Activated naive CD8-positive, alpha-beta T cell treated with anti-CD3 and anti-CD28 coated beads, Interleukin-2, amount 10 ng/mL, durations not matched to agents 7 days and 5 days (primary cell): ENCODE measurements around the gene FNIP2. TPM values are rescaled to one million over a fixed set of nuclear protein-coding genes. Genes with fewer than 3 reads are reported as not detected.
A peak's percentile ranks its signal among the peaks of the same experiment; 100 is the strongest.
"Not testable (repeated sequence)": the region's sequence is repeated elsewhere in the genome, so short reads cannot be mapped to it uniquely, and the experiment has no call there.

Experiments
- ATAC-seq: fragments of 150-1000 bp; cut with Tn5 transposase; one replicate; pipeline ENCODE4 v1.10.0; 2021; ENCODE audit warnings: low read depth, moderate library complexity
- POLR2A ChIA-PET: fragments of 350-600 bp; sonication (Branson Sonifier 250); formaldehyde crosslinking; loops from one replicate; lab custom pipeline; 2021; ENCODE audit warnings: antibody characterized with exemption; lab: Charles Lee
- DNase-seq: peaks from one replicate; pipeline ENCODE4 v3.0.0; 2021
- H3K27ac Mint-ChIP-seq: one replicate; pipeline ENCODE4 v1.8.0; 2022; ENCODE audit warnings: mild to moderate bottlenecking, mixed read lengths
- H3K27me3 Mint-ChIP-seq: one replicate; pipeline ENCODE4 v1.8.0; 2022; ENCODE audit warnings: mild to moderate bottlenecking, moderate library complexity, mixed read lengths
- H3K36me3 Mint-ChIP-seq: one replicate; pipeline ENCODE4 v1.8.0; 2021; ENCODE audit warnings: mild to moderate bottlenecking, mixed read lengths
- H3K4me1 Mint-ChIP-seq: one replicate; pipeline ENCODE4 v1.8.0; 2021; ENCODE audit warnings: mixed read lengths
- H3K4me3 Mint-ChIP-seq: one replicate; pipeline ENCODE4 v1.8.0; 2022; ENCODE audit warnings: mild to moderate bottlenecking, moderate library complexity, mixed read lengths
- H3K9me3 Mint-ChIP-seq: one replicate; pipeline ENCODE4 v1.8.0; 2021; ENCODE audit warnings: mixed read lengths
- total RNA-seq, 2 experiments: library from RNA; stranded (reverse); gene quantifications; one replicate each; pipeline ENCODE4 v1.2.3, GENCODE V29; 2021

Gene FNIP2
- total RNA-seq, 2 experiments from 2014 or later, result 15.3 to 15.7 TPM

DNA sequence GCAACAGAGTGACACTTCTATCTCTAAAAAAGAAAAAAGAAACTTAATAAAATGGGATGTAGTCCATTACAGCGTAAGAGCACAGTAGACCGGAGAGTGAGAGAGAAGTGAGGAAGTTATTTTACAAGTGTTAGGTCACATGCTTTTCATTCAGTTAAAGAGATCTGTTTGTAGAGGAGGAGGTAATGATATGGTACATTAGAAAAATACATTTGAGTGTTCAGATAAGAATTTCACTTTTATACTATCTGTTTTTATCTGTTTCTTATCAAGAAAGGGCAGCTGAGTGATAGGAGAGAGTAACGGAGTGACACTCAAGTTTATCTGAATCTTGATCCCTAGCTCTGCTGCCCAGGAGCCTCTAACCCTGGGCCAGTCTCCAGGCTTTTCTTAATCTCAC is 38.9 kb downstream of the FNIP2 start:
- ATAC-seq (no peak), DNase-seq (no peak)
- H3K27ac Mint-ChIP-seq, result no peak overlapping the region
- no peaks in the 10 kb centered on the region for H3K36me3 Mint-ChIP-seq
- no peaks in the 10 kb centered on the region for H3K9me3 Mint-ChIP-seq
- peaks cover 24% of the 10 kb centered on the region for H3K4me1 Mint-ChIP-seq
- H3K4me3 Mint-ChIP-seq, result no peak overlapping the region
- POLR2A ChIA-PET, result no interaction called here
- no peaks in the 10 kb centered on the region for H3K27me3 Mint-ChIP-seq

DNA sequence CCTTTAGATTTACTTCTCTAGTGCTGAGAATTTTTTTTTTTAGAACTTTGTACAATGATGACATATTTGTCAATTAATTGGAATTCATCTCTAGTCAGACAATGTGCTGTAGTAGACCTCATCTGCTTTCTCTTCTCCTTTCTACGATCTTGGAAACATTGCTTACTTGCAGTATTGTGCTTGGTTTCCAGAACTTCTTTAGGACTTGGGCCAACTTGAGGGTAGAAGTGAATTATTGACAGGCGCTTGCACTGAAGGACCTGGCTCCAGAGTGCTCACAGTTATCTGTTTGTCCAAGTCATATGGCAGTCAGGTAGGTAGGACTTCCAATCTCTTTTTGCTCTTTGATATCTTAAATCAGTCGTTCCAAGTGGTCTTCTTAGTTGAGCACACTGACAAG is 39.6 kb downstream of the FNIP2 start:
- H3K9me3 Mint-ChIP-seq, result no peaks in the 10 kb centered on the region
- POLR2A ChIA-PET, result no interaction called here
- DNase-seq, result no peak
- H3K36me3 Mint-ChIP-seq, result no peaks in the 10 kb centered on the region
- no peak overlapping the region for H3K27ac Mint-ChIP-seq
- no peak overlapping the region for H3K4me3 Mint-ChIP-seq
- peaks cover 24% of the 10 kb centered on the region for H3K4me1 Mint-ChIP-seq
- H3K27me3 Mint-ChIP-seq, result no peaks in the 10 kb centered on the region
- ATAC-seq, result no peak

DNA sequence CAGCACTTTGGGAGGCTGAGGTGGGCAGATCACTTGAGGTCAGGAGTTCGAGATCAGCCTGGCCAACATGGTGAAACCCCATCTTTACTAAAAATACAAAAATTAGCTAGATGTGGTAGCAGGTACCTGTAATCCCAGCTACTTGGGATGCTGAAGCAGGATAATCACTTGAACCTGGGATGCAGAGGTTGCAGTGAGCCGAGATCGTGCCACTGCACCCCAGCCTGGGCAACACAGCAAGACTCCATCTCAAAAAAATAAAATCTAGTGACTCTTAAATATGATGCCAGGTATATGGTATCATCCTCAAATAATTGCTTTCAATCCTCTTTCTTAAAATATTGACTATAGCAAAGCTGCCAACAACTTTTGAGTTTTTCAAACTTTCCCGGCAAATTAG is 40.4 kb downstream of the FNIP2 start:
- H3K27ac Mint-ChIP-seq, H3K9me3 Mint-ChIP-seq, H3K4me3 Mint-ChIP-seq, H3K36me3 Mint-ChIP-seq, ATAC-seq, H3K27me3 Mint-ChIP-seq, POLR2A ChIA-PET, DNase-seq: not testable (repeated sequence)
- H3K4me1 Mint-ChIP-seq, result peaks cover 24% of the 10 kb centered on the region

DNA sequence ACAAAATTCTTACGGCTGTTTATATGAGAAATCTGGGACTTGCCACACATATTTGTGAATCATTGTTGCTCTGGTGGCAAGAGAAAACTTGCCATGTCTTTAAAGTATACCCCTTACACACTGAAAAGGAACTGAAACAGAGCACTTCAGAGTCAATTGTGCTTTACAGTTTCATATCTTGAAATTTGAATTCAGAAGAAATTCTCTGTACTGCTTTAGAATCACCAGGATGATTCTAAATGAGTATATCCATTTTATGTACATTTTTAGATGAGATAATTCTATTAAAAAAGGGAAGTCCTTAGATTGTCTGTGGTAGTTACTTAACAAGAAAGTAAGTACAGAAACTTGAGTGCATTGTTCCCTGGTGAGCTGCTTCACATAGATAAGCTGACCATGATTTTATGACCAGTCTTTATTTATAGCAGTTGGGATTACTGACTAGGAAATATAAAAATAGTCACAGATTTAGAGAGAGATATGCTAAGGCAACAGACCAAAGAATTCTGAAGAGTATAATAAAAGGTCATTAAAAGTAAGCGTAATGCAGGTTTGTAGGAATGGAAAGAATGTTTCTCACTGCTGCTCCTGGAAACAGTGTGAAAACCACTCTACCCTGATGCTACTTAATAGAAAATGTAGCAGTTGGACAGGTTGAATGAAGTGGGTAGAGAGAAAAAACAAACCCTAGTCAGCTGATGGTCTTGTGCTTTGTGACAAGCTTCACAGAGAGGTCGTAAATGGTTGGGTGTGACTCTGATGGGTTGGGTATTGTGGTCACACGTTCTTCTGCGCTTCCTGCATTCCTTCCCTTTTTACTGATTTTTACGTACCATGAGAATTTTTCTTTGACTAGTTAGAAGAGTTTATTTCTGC is 41.0 kb downstream of the FNIP2 start:
- POLR2A ChIA-PET, result interaction anchor here (1.3 kb wide), 1 partner anchor 13 kb away, joined by 3 read pairs; no protein-coding TSS in a partner anchor
- DNase-seq, result no peak
- peak; percentile 67 for ATAC-seq

DNA sequence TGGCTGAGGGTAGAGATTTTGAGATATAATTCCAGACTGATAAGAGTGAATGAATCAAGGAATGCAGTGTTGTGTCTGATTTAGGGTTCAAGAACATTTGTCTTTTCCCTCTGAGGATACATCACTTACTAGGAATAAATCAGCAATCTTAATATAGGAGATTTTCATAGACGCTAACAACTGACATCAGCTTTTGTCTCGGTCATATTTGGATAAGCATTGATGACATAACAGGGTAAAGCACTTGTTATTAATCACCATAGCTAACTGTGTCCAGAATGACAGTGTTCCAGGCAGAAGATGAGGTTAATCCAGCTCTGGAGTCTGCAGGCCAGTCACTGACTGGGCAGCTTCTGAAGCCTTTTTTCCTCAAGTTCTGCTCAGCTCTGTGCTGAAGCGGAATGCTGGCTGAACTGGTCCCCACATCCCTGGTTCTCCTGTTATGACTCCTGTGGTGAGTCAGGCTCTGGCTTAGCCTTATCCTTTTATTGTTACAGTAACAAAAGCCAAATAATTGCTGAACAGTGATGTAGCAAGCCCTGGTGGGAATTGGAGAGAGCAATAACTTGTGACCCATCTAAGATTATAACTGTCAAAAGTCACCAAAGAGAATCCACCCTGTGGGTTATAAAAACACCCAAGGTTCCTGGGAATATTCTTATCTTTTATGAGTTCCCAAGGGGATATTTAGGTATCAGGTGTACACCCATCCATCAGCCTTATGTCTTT is 41.8 kb downstream of the FNIP2 start:
- POLR2A ChIA-PET, result interaction anchor here (1.3 kb wide), 1 partner anchor 12 kb away, joined by 3 read pairs; no protein-coding TSS in a partner anchor
- no peak for ATAC-seq
- Mint-ChIP-seq H3K27me3 (no peaks in the 10 kb centered on the region), H3K4me1 (peaks cover 23% of the 10 kb centered on the region), H3K36me3 (peaks cover 2% of the 10 kb centered on the region), H3K27ac (peak overlapping the region; percentile 77), H3K4me3 (peak overlapping the region; percentile 80), H3K9me3 (no peaks in the 10 kb centered on the region)
- DNase-seq, result no peak

More for the DNA sequence above, 41.0 kb downstream of the FNIP2 start:
- H3K36me3 Mint-ChIP-seq, result peaks cover 2% of the 10 kb centered on the region
- H3K9me3 Mint-ChIP-seq, result no peaks in the 10 kb centered on the region
- no peaks in the 10 kb centered on the region for H3K27me3 Mint-ChIP-seq
- peak overlapping the region; percentile 77 for H3K27ac Mint-ChIP-seq
- peaks cover 24% of the 10 kb centered on the region for H3K4me1 Mint-ChIP-seq
- H3K4me3 Mint-ChIP-seq, result peak overlapping the region; percentile 80

- POLR2A ChIA-PET, result interaction anchor here (1.3 kb wide), 1 partner anchor 11 kb away, joined by 3 read pairs; no protein-coding TSS in a partner anchor
- H3K27me3 Mint-ChIP-seq, result no peaks in the 10 kb centered on the region
- no peak for DNase-seq
- H3K9me3 Mint-ChIP-seq, result no peaks in the 10 kb centered on the region
- H3K36me3 Mint-ChIP-seq, result peaks cover 2% of the 10 kb centered on the region
- H3K27ac Mint-ChIP-seq, result no peak overlapping the region
- ATAC-seq, result no peak
- peak overlapping the region; percentile 80 for H3K4me3 Mint-ChIP-seq
- H3K4me1 Mint-ChIP-seq, result peaks cover 22% of the 10 kb centered on the region
Measured at GRCh38 chr4:158811216-158811540, 42.4 kb downstream of the FNIP2 start.

DNA sequence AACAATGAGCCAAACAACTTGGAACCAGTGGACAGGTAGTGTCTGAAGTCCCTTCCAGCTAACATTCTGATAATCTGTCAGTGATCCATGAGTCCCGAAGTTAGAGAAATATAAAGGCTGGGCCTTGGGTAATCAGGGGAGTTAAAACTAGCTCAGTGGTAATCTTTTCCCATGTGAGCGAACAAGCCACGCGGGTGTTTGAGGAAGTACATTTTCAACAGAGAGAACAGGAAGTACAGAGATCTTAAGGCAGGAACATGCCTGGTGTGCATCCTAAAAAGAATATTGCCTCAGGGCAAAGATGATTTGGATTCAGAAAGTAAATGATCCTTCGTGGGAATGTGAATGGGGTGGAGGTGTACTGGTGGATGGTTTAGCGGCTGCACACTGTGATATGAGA is 42.9 kb downstream of the FNIP2 start:
- ATAC-seq, result peak; percentile 40
- DNase-seq, result no peak
- Mint-ChIP-seq H3K4me1 (peaks cover 22% of the 10 kb centered on the region), H3K27ac (peak overlapping the region; percentile 72), H3K36me3 (peaks cover 2% of the 10 kb centered on the region), H3K4me3 (peak overlapping the region; percentile 32), H3K9me3 (no peaks in the 10 kb centered on the region), H3K27me3 (no peaks in the 10 kb centered on the region)
- POLR2A ChIA-PET, result no interaction called here

DNA sequence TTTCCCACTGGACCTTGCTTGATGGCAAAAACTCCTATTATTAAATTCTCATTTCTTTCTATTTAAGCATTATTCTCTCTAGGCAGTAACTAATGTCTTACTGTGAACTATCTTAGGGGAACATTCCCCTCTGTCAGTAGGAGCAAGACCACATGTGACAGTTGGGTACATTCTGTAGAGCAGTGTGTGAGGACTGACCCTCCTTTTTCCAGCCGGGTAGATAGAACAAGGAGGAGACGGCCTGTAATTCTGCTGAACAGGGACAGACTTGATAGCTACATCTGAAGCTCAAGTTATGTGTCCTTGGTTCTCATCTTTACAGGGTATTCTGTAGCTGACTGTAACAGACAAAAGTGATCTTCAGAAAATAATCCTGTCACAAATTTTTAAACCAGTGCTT is 43.3 kb downstream of the FNIP2 start:
- peaks cover 26% of the 10 kb centered on the region for H3K4me1 Mint-ChIP-seq
- POLR2A ChIA-PET, result no interaction called here
- ATAC-seq, result no peak

GRCh38 chr4:158812543-158812942 is 43.7 kb downstream of the FNIP2 start:
- Mint-ChIP-seq H3K4me1 (peaks cover 29% of the 10 kb centered on the region), H3K4me3 (no peak overlapping the region), H3K27me3 (no peaks in the 10 kb centered on the region), H3K27ac (no peak overlapping the region), H3K9me3 (no peaks in the 10 kb centered on the region), H3K36me3 (peaks cover 2% of the 10 kb centered on the region)
- DNase-seq (no peak), ATAC-seq (no peak)
- POLR2A ChIA-PET, result no interaction called here

More for the DNA sequence above, 43.3 kb downstream of the FNIP2 start:
- H3K4me3 Mint-ChIP-seq, result no peak overlapping the region
- H3K36me3 Mint-ChIP-seq, result peaks cover 2% of the 10 kb centered on the region
- no peak overlapping the region for H3K27ac Mint-ChIP-seq
- DNase-seq, result no peak
- no peaks in the 10 kb centered on the region for H3K27me3 Mint-ChIP-seq
- H3K9me3 Mint-ChIP-seq, result no peaks in the 10 kb centered on the region

DNA sequence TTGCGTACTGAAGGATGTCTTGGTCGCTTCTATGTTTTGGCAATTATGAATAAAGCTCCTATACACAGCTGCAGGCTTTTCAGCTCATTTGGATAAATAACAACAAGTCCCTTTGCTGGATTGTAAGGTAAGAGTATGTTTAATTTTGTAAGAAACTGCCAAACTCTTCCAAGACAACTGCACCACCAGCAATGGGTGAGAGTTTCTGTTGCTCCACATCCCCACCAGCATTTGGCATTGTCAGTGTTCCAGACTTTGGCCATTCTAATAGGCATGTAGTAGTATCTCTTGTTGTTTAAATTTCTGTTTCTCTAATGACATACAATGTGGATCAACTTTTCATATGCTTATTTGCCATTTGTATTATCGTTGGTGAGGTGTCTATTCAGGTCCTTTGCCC is 44.3 kb downstream of the FNIP2 start:
- DNase-seq (no peak), ATAC-seq (no peak)
- no peaks in the 10 kb centered on the region for H3K9me3 Mint-ChIP-seq
- no peaks in the 10 kb centered on the region for H3K27me3 Mint-ChIP-seq
- no peak overlapping the region for H3K4me3 Mint-ChIP-seq
- no peak overlapping the region for H3K27ac Mint-ChIP-seq
- peaks cover 2% of the 10 kb centered on the region for H3K36me3 Mint-ChIP-seq
- peaks cover 31% of the 10 kb centered on the region for H3K4me1 Mint-ChIP-seq
- POLR2A ChIA-PET, result no interaction called here

DNA sequence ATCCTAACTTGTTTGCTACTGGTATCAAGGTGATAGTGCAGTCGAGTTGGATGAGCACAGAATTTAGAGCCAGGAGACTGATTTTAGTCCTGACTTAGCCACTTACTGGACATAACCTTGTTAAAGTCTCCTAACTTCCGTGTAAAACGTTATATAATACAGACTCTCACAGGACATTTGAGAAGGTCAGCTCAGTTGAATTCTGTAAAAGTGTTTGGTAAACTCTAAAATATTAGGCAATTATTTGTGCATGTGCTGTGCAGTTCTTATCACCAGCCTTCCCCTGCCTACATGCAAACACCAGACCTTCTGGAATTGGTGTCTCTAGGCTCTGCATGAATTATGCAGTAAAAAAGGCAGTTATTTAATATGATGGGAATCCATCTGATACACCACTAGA is 45.4 kb downstream of the FNIP2 start:
- Mint-ChIP-seq H3K9me3 (no peaks in the 10 kb centered on the region), H3K36me3 (peaks cover 2% of the 10 kb centered on the region), H3K27ac (no peak overlapping the region), H3K4me3 (no peak overlapping the region), H3K27me3 (no peaks in the 10 kb centered on the region), H3K4me1 (peaks cover 36% of the 10 kb centered on the region)
- no peak for ATAC-seq
- no peak for DNase-seq
- POLR2A ChIA-PET, result no interaction called here

GRCh38 chr4:158814636-158815330 is 46.0 kb downstream of the FNIP2 start:
- POLR2A ChIA-PET, result no interaction called here
- H3K27me3 Mint-ChIP-seq, result no peaks in the 10 kb centered on the region
- H3K4me3 Mint-ChIP-seq, result no peak overlapping the region
- H3K36me3 Mint-ChIP-seq, result peaks cover 2% of the 10 kb centered on the region
- H3K4me1 Mint-ChIP-seq, result peaks cover 32% of the 10 kb centered on the region
- ATAC-seq (no peak), DNase-seq (no peak)
- H3K27ac Mint-ChIP-seq, result no peak overlapping the region
- H3K9me3 Mint-ChIP-seq, result no peaks in the 10 kb centered on the region

DNA sequence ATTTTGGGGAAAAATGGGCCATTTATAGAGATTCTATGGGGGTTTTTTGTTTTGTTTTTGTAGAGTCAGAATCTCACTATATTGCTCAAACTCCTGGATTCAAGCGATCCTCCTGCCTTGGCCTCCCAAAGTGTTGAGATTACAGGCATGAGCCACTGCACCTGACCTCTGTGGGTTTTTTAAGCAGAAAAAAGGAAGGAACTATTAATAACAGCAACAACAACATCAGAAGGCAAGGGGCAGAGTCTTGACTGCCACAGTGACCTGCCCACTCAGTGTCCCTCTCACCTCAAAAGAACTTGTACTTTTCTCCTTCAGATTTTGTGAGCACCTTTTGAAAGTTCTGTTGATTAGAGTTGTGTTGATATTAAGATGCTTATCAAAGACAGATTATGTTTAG is 48.1 kb downstream of the FNIP2 start:
- Mint-ChIP-seq H3K9me3 (no peaks in the 10 kb centered on the region), H3K27me3 (no peaks in the 10 kb centered on the region), H3K36me3 (peaks cover 7% of the 10 kb centered on the region), H3K4me3 (no peak overlapping the region), H3K4me1 (peaks cover 17% of the 10 kb centered on the region), H3K27ac (no peak overlapping the region)
- ATAC-seq (no peak), DNase-seq (no peak)
- POLR2A ChIA-PET, result no interaction called here
